K562 (cell line): ENCODE measurements around the gene TESMIN. TPM values are rescaled to one million over a fixed set of nuclear protein-coding genes. Genes with fewer than 3 reads are reported as not detected.

ENCODE experiments used
- CHD7 ChIP-seq: fragments of 200-600 bp; sonication (generic); IDR thresholded peaks from one replicate; pipeline ENCODE4 v1.6.1; 2012; ENCODE audit warnings: mild to moderate bottlenecking, low read depth, low read length, inconsistent platforms
- CTBP1 ChIP-seq: fragments of 450-650 bp; IDR thresholded peaks from 2 replicates; pipeline ENCODE4 v1.6.1; 2016; ENCODE audit warnings: borderline replicate concordance
- IFI16 ChIP-seq: fragments of 250-450 bp; sonication (Bioruptor Pico); IDR thresholded peaks from 2 replicates; pipeline ENCODE4 v2.1.2; 2022; ENCODE audit warnings: mild to moderate bottlenecking, inconsistent platforms
- L3MBTL2 ChIP-seq: fragments of 450-650 bp; IDR thresholded peaks from 2 replicates; pipeline ENCODE4 v1.6.1; 2016; ENCODE audit warnings: mild to moderate bottlenecking, moderate library complexity
- RAD21 ChIP-seq, 2 experiments: fragments of 250-450 bp in 1 of 2; fragments of 450-650 bp in 1 of 2; sonication (Bioruptor Pico) in 1 of 2; formaldehyde crosslinking in 1 of 2; IDR thresholded peaks in 1 of 2; conservative IDR thresholded peaks in 1 of 2; 2 replicates each; pipeline versions ENCODE4 v1.4.0 to v1.8.0; 2020 to 2022; ENCODE audit warnings: mild to moderate bottlenecking in 2 of 2, moderate library complexity in 1 of 2
- polyA plus RNA-seq, 8 experiments: library from polyadenylated mRNA; depleted of rRNA in 4 of 8; stranded (reverse) in 5 of 8; unstranded in 3 of 8; fragments of >200 nt; fragmentation: Nextera tagmentation in 2 of 8; fragmentation: Illumina TruSeq in 1 of 8; extraction: Ambion mirVana in 2 of 8; extraction: Trizol in 1 of 8; gene quantifications; 2 replicates each; pipeline versions ENCODE4 v1.2.1 to v1.2.3, GENCODE V29; 2011 to 2014; ENCODE audit warnings: inconsistent platforms in 1 of 8, missing spikeins in 1 of 8
- total RNA-seq, 7 experiments: library from RNA; depleted of rRNA in 6 of 7; stranded (reverse); fragments of >200 nt in 6 of 7; fragmentation: Illumina TruSeq in 2 of 7; extraction: Trizol in 2 of 7; gene quantifications; 2 replicates each; pipeline versions ENCODE4 v1.2.1 to v1.2.3, GENCODE V29; 2011 to 2021; ENCODE audit warnings: low replicate concordance in 1 of 7
- TF ChIP-seq, protein P1 (sequence below), 2 experiments: fragments of 200-800 bp in 1 of 2; sonication (Bioruptor generic) in 1 of 2; sonication (generic) in 1 of 2; formaldehyde crosslinking in 1 of 2; IDR thresholded peaks in 1 of 2; conservative IDR thresholded peaks in 1 of 2; 2 replicates each; pipeline versions ENCODE4 v1.5.0 to v1.6.1; 2016 to 2020; ENCODE audit warnings: missing compliant biosample characterization in 1 of 2, missing genetic modification characterization in 1 of 2, missing genetic modification reagents in 1 of 2
- TF ChIP-seq, protein P2 (sequence below): IDR thresholded peaks from 2 replicates; pipeline ENCODE4 v1.6.1; 2011; ENCODE audit warnings: borderline replicate concordance, low read depth, mild to moderate bottlenecking, moderate library complexity, low read length; ENCODE audit not compliant: insufficient read depth, poor library complexity, severe bottlenecking

TESMIN gene
- total and polyA plus RNA-seq, 9 of the 15 experiments (the other 6 are each of a cell fraction or from before 2014, with no cell fraction given), result 8.9 to 50.5 (median 15.0) TPM

- TF ChIP-seq RAD21 (CRISPR knock-in tag; conservative IDR thresholded peaks at IDR 0.05 in 1 of 2, IDR thresholded peaks at IDR 0.05 in 1 of 2), result peak in 1 of 2 experiments; percentile 11; a peak in 1 of 4 replicates
- TF ChIP-seq, protein P1, sequence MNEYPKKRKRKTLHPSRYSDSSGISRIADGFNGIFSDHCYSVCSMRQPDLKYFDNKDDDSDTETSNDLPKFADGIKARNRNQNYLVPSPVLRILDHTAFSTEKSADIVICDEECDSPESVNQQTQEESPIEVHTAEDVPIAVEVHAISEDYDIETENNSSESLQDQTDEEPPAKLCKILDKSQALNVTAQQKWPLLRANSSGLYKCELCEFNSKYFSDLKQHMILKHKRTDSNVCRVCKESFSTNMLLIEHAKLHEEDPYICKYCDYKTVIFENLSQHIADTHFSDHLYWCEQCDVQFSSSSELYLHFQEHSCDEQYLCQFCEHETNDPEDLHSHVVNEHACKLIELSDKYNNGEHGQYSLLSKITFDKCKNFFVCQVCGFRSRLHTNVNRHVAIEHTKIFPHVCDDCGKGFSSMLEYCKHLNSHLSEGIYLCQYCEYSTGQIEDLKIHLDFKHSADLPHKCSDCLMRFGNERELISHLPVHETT (CRISPR knock-in tag; conservative IDR thresholded peaks at IDR 0.05 in 1 of 2, IDR thresholded peaks at IDR 0.05 in 1 of 2), result no peak
- no peak for TF ChIP-seq CHD7
- no peak for TF ChIP-seq IFI16 (CRISPR knock-in tag)
- TF ChIP-seq L3MBTL2, result 0 out of 2 replicates have a peak, but pooled peaks have one; percentile 17
- TF ChIP-seq, protein P2, sequence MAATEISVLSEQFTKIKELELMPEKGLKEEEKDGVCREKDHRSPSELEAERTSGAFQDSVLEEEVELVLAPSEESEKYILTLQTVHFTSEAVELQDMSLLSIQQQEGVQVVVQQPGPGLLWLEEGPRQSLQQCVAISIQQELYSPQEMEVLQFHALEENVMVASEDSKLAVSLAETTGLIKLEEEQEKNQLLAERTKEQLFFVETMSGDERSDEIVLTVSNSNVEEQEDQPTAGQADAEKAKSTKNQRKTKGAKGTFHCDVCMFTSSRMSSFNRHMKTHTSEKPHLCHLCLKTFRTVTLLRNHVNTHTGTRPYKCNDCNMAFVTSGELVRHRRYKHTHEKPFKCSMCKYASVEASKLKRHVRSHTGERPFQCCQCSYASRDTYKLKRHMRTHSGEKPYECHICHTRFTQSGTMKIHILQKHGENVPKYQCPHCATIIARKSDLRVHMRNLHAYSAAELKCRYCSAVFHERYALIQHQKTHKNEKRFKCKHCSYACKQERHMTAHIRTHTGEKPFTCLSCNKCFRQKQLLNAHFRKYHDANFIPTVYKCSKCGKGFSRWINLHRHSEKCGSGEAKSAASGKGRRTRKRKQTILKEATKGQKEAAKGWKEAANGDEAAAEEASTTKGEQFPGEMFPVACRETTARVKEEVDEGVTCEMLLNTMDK, result peak; percentile 44
- TF ChIP-seq CTBP1, result peak; percentile 42; the same call in 1 of the 2 replicates
These were observed 46.4 kb downstream of the TESMIN start (continued) for GRCh38 chr11:68704887-68705286.
